ENCODE data around the gene ALDH4A1. TPM values are rescaled to one million over a fixed set of nuclear protein-coding genes. Genes with fewer than 3 reads are reported as not detected.

ALDH4A1 gene
- total RNA-seq, 4 donors from 2014 or later, result 16.5 to 25.8 (median 22.1) TPM

GRCh38 chr1:18936814-18937481 is 34.6 kb upstream of the ALDH4A1 start:
- H3K4me3 ChIP-seq (ENCODE audit: low read depth, poor library complexity, severe bottlenecking), result no peak overlapping the region
- 59 to 71% methylated on average over 11 of the region's 11 CpGs for WGBS, 2 donors
- DNase-seq (ENCODE audit: low spot score in 2 of 2), result no peak
- TF ChIP-seq POLR2A (IDR thresholded peaks at IDR 0.05) (no peak), CTCF (IDR thresholded peaks at IDR 0.05) (no peak)
- intact Hi-C loops (cut with DNase I; ENCODE audit: low total_unique reads), result no loop called here

GRCh38 chr1:18936471-18936813 is 34.1 kb upstream of the ALDH4A1 start:
- 47 to 64% methylated on average over 3 of the region's 3 CpGs for WGBS, 2 donors
- DNase-seq (ENCODE audit: low spot score in 2 of 2), result no peak
- no peak overlapping the region for H3K4me3 ChIP-seq (ENCODE audit: low read depth, poor library complexity, severe bottlenecking)
- intact Hi-C loops (cut with DNase I; ENCODE audit: low total_unique reads), result no loop called here
- TF ChIP-seq CTCF (IDR thresholded peaks at IDR 0.05) (no peak), POLR2A (IDR thresholded peaks at IDR 0.05) (no peak)

- TF ChIP-seq CTCF (IDR thresholded peaks at IDR 0.05) (no peak), POLR2A (IDR thresholded peaks at IDR 0.05) (no peak)
- 70 to 79% methylated on average over 14 of the region's 14 CpGs for WGBS, 2 donors
- no peak overlapping the region for H3K4me3 ChIP-seq (ENCODE audit: low read depth, poor library complexity, severe bottlenecking)
- no peak for DNase-seq (ENCODE audit: low spot score in 2 of 2)
- intact Hi-C loops (cut with DNase I; ENCODE audit: low total_unique reads), result no loop called here
These were observed 32.0 kb upstream of the ALDH4A1 start for GRCh38 chr1:18934205-18935000.

GRCh38 chr1:18932879-18933278 is 30.5 kb upstream of the ALDH4A1 start:
- intact Hi-C loops (cut with DNase I; ENCODE audit: low total_unique reads), result no loop called here
- DNase-seq (ENCODE audit: low spot score in 2 of 2), result no peak
- TF ChIP-seq POLR2A (IDR thresholded peaks at IDR 0.05) (no peak), CTCF (IDR thresholded peaks at IDR 0.05) (no peak)
- 46 to 60% methylated on average over 7 of the region's 7 CpGs for WGBS, 2 donors
- H3K4me3 ChIP-seq (ENCODE audit: low read depth, poor library complexity, severe bottlenecking), result no peak overlapping the region

GRCh38 chr1:18932387-18932786 is 30.0 kb upstream of the ALDH4A1 start:
- TF ChIP-seq POLR2A (IDR thresholded peaks at IDR 0.05), result no peak
- no peak for TF ChIP-seq CTCF (IDR thresholded peaks at IDR 0.05)
- H3K4me3 ChIP-seq (ENCODE audit: low read depth, poor library complexity, severe bottlenecking), result no peak overlapping the region
- no peak for DNase-seq (ENCODE audit: low spot score in 2 of 2)
- intact Hi-C loops (cut with DNase I; ENCODE audit: low total_unique reads), result no loop called here
- 26 to 56% methylated on average over 5 of the region's 5 CpGs for WGBS, 2 donors

Measured in lower leg skin (tissue), 4 donors.